ENCODE measurements around the gene INAFM1.

INAFM1 gene

DNA sequence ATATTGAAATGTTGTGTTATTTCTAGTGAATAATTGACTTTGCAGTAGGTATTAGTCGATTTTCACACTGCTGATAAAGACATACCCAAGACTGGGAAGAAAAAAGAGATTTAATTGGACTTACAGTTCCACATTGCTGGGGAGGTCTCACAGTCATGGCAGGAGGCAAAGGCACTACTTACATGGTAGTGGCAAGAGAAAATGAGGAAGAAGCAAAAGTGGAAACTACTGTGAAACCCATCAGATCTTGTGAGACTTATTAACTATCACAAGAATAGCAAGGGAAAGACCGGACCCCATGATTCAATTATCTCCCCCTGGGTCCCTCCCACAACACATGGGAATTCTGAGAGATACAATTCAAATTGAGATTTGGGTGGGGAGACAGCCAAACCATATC, 47.4 kb downstream of the INAFM1 start:
- Histone ChIP-seq H3K27ac (ENCODE audit: low read depth, low read length, poor library complexity, severe bottlenecking) (no peak overlapping the region), H3K4me3 (ENCODE audit: low read depth, low read length, poor library complexity, severe bottlenecking) (no peak overlapping the region), H3F3A (ENCODE audit: insufficient read depth, low read length) (no peaks in the 10 kb centered on the region)

GRCh38 chr19:47323409-47323808, 48.7 kb downstream of the INAFM1 start:
- no peak overlapping the region for H3K9ac ChIP-seq (ENCODE audit: low read length)
- no peaks in the 10 kb centered on the region for H3K4me1 ChIP-seq (ENCODE audit: insufficient read depth, low read length, severe bottlenecking)
- H3K9me3 ChIP-seq (ENCODE audit: low read length), result 0 out of 2 replicates have a peak, but pooled peaks cover 3% of the 10 kb centered on the region
- TF ChIP-seq CTCF (IDR thresholded peaks at IDR 0.05; ENCODE audit: low read length) (no peak), EZH2 (IDR thresholded peaks at IDR 0.05; ENCODE audit: borderline replicate concordance, low read length) (no peak)
- no peak overlapping the region for H3K4me3 ChIP-seq (ENCODE audit: low read depth, low read length, poor library complexity, severe bottlenecking)
- peaks cover 16% of the 10 kb centered on the region; the same call in 1 of the 2 replicates for H3K27me3 ChIP-seq (ENCODE audit: insufficient read depth, low read length)
- H3K4me2 ChIP-seq (ENCODE audit: low read length), result no peak overlapping the region
- no peaks in the 10 kb centered on the region for H3F3A ChIP-seq (ENCODE audit: insufficient read depth, low read length)
- H3K9me2 ChIP-seq (ENCODE audit: low read depth, low read length), result no peaks in the 10 kb centered on the region
- no peak overlapping the region for H2AFZ ChIP-seq (ENCODE audit: low read length)
- no peaks in the 10 kb centered on the region for H3K79me2 ChIP-seq (ENCODE audit: insufficient read depth, low read length)
- H4K20me1 ChIP-seq (ENCODE audit: insufficient read depth, low read length), result no peaks in the 10 kb centered on the region
- H3K27ac ChIP-seq (ENCODE audit: low read depth, low read length, poor library complexity, severe bottlenecking), result no peak overlapping the region
- H3K36me3 ChIP-seq (ENCODE audit: insufficient read depth, low read length), result no peaks in the 10 kb centered on the region

More for the DNA sequence above, 47.4 kb downstream of the INAFM1 start:
- Histone ChIP-seq H3K9ac (ENCODE audit: low read length) (no peak overlapping the region), H4K20me1 (ENCODE audit: insufficient read depth, low read length) (no peaks in the 10 kb centered on the region), H2AFZ (ENCODE audit: low read length) (no peak overlapping the region), H3K36me3 (ENCODE audit: insufficient read depth, low read length) (no peaks in the 10 kb centered on the region), H3K4me2 (ENCODE audit: low read length) (no peak overlapping the region), H3K27me3 (ENCODE audit: insufficient read depth, low read length) (peaks cover 16% of the 10 kb centered on the region; the same call in 1 of the 2 replicates), H3K79me2 (ENCODE audit: insufficient read depth, low read length) (no peaks in the 10 kb centered on the region), H3K9me3 (ENCODE audit: low read length) (0 out of 2 replicates have a peak, but pooled peaks cover 3% of the 10 kb centered on the region), H3K4me1 (ENCODE audit: insufficient read depth, low read length, severe bottlenecking) (no peaks in the 10 kb centered on the region), H3K9me2 (ENCODE audit: low read depth, low read length) (no peaks in the 10 kb centered on the region)
- no peak for TF ChIP-seq CTCF (IDR thresholded peaks at IDR 0.05; ENCODE audit: low read length)
- TF ChIP-seq EZH2 (IDR thresholded peaks at IDR 0.05; ENCODE audit: borderline replicate concordance, low read length), result no peak

GRCh38 chr19:47323872-47324271, 49.2 kb downstream of the INAFM1 start:
- no peaks in the 10 kb centered on the region for H3K4me1 ChIP-seq (ENCODE audit: insufficient read depth, low read length, severe bottlenecking)
- peaks cover 16% of the 10 kb centered on the region; the same call in 1 of the 2 replicates for H3K27me3 ChIP-seq (ENCODE audit: insufficient read depth, low read length)
- no peaks in the 10 kb centered on the region for H3F3A ChIP-seq (ENCODE audit: insufficient read depth, low read length)
- H3K79me2 ChIP-seq (ENCODE audit: insufficient read depth, low read length), result no peaks in the 10 kb centered on the region
- H3K27ac ChIP-seq (ENCODE audit: low read depth, low read length, poor library complexity, severe bottlenecking), result no peak overlapping the region
- no peak overlapping the region for H3K9ac ChIP-seq (ENCODE audit: low read length)
- H3K4me2 ChIP-seq (ENCODE audit: low read length), result no peak overlapping the region
- H3K9me3 ChIP-seq (ENCODE audit: low read length), result 0 out of 2 replicates have a peak, but pooled peaks cover 3% of the 10 kb centered on the region
- H3K4me3 ChIP-seq (ENCODE audit: low read depth, low read length, poor library complexity, severe bottlenecking), result no peak overlapping the region
- no peak overlapping the region for H2AFZ ChIP-seq (ENCODE audit: low read length)
- no peaks in the 10 kb centered on the region for H3K9me2 ChIP-seq (ENCODE audit: low read depth, low read length)
- H4K20me1 ChIP-seq (ENCODE audit: insufficient read depth, low read length), result no peaks in the 10 kb centered on the region
- H3K36me3 ChIP-seq (ENCODE audit: insufficient read depth, low read length), result no peaks in the 10 kb centered on the region
- no peak for TF ChIP-seq CTCF (IDR thresholded peaks at IDR 0.05; ENCODE audit: low read length)
- no peak for TF ChIP-seq EZH2 (IDR thresholded peaks at IDR 0.05; ENCODE audit: borderline replicate concordance, low read length)
